ENCODE results near the gene SPRYD3.

Gene SPRYD3

GRCh38 chr12:53076461-53076860, 2.7 kb downstream of the SPRYD3 start:
- TF ChIP-seq CTCF (IDR thresholded peaks at IDR 0.05; ENCODE audit: borderline replicate concordance, control extremely low read depth, extremely low read depth, insufficient read depth, missing control alignments) = no peak
- in situ Hi-C loops (cut with MboI; ENCODE audit: low sequenced_read_pairs, unreplicated experiment) = no loop called here
- DNase-seq (ENCODE audit: low spot score) = no peak

GRCh38 chr12:53074999-53075370, 4.2 kb downstream of the SPRYD3 start:
- in situ Hi-C loops (cut with MboI; ENCODE audit: low sequenced_read_pairs, unreplicated experiment) = no loop called here
- no peak for TF ChIP-seq CTCF (IDR thresholded peaks at IDR 0.05; ENCODE audit: borderline replicate concordance, control extremely low read depth, extremely low read depth, insufficient read depth, missing control alignments)
- no peak for DNase-seq (ENCODE audit: low spot score)

- in situ Hi-C loops (cut with MboI; ENCODE audit: low sequenced_read_pairs, unreplicated experiment) = no loop called here
- DNase-seq (ENCODE audit: low spot score) = no peak
- no peak for TF ChIP-seq CTCF (IDR thresholded peaks at IDR 0.05; ENCODE audit: borderline replicate concordance, control extremely low read depth, extremely low read depth, insufficient read depth, missing control alignments)
Observed at GRCh38 chr12:53074283-53074998, 4.7 kb downstream of the SPRYD3 start.

- in situ Hi-C loops (cut with MboI; ENCODE audit: low sequenced_read_pairs, unreplicated experiment) = no loop called here
- no peak for TF ChIP-seq CTCF (IDR thresholded peaks at IDR 0.05; ENCODE audit: borderline replicate concordance, control extremely low read depth, extremely low read depth, insufficient read depth, missing control alignments)
- DNase-seq (ENCODE audit: low spot score) = no peak
Observed at GRCh38 chr12:53073881-53074280, 5.3 kb downstream of the SPRYD3 start.

- in situ Hi-C loops (cut with MboI; ENCODE audit: low sequenced_read_pairs, unreplicated experiment) = no loop called here
- TF ChIP-seq CTCF (IDR thresholded peaks at IDR 0.05; ENCODE audit: borderline replicate concordance, control extremely low read depth, extremely low read depth, insufficient read depth, missing control alignments) = no peak
- no peak for DNase-seq (ENCODE audit: low spot score)
Observed at GRCh38 chr12:53071591-53072551, 7.3 kb downstream of the SPRYD3 start.

- in situ Hi-C loops (cut with MboI; ENCODE audit: low sequenced_read_pairs, unreplicated experiment) = no loop called here
- no peak for DNase-seq (ENCODE audit: low spot score)
- no peak for TF ChIP-seq CTCF (IDR thresholded peaks at IDR 0.05; ENCODE audit: borderline replicate concordance, control extremely low read depth, extremely low read depth, insufficient read depth, missing control alignments)
Observed at GRCh38 chr12:53070877-53071492, 8.2 kb downstream of the SPRYD3 start.
